MM.1S (cell line): ENCODE results near the gene TAPT1.

Source experiments
- DNase-seq: peaks from one replicate; pipeline ENCODE4 v3.0.0-alpha.2; 2015
- H2AFZ ChIP-seq: fragments of 300-600 bp; sonication (generic); 2 replicates; pipeline ENCODE4 v1.6.0; 2016; ENCODE audit warnings: antibody characterized with exemption, low read length
- H3F3A ChIP-seq: fragments of 300-600 bp; sonication (generic); 2 replicates; pipeline ENCODE4 v1.6.1; 2016; ENCODE audit warnings: mild to moderate bottlenecking, antibody characterized with exemption, low read length, moderate library complexity, mixed read lengths; ENCODE audit not compliant: insufficient read depth
- H3K27ac ChIP-seq: fragments of 300-600 bp; sonication (generic); 2 replicates; pipeline ENCODE4 v1.5.1; 2016; ENCODE audit warnings: mild to moderate bottlenecking, low read length
- H3K27me3 ChIP-seq: fragments of 300-600 bp; sonication (generic); replicated peaks from 2 replicates; pipeline ENCODE4 v1.6.0; 2016; ENCODE audit warnings: low read length; ENCODE audit not compliant: insufficient read depth
- H3K36me3 ChIP-seq: fragments of 300-600 bp; sonication (generic); replicated peaks from 2 replicates; pipeline ENCODE4 v1.6.1; 2016; ENCODE audit warnings: mild to moderate bottlenecking, low read length, mixed read lengths; ENCODE audit not compliant: insufficient read depth
- H3K4me1 ChIP-seq: fragments of 300-600 bp; sonication (generic); 2 replicates; pipeline ENCODE4 v1.6.1; 2016; ENCODE audit warnings: low read length, mixed read lengths
- H3K4me2 ChIP-seq: fragments of 300-600 bp; sonication (generic); 2 replicates; pipeline ENCODE4 v1.6.0; 2016; ENCODE audit warnings: low read depth, low read length
- H3K4me3 ChIP-seq: fragments of 300-600 bp; sonication (generic); 2 replicates; pipeline ENCODE4 v1.5.1; 2016; ENCODE audit warnings: low read length, mixed read lengths
- H3K79me2 ChIP-seq: fragments of 300-600 bp; sonication (generic); 2 replicates; pipeline ENCODE4 v1.6.1; 2016; ENCODE audit warnings: mixed run types, low read length, mixed read lengths
- H3K9ac ChIP-seq: fragments of 300-600 bp; sonication (generic); 2 replicates; pipeline ENCODE4 v1.6.1; 2016; ENCODE audit warnings: low read length, mixed read lengths
- H3K9me2 ChIP-seq: fragments of 300-600 bp; sonication (generic); replicated peaks from 2 replicates; pipeline ENCODE4 v1.6.1; 2016; ENCODE audit warnings: mild to moderate bottlenecking, low read length, mixed read lengths; ENCODE audit not compliant: insufficient read depth
- H3K9me3 ChIP-seq: fragments of 300-600 bp; sonication (generic); replicated peaks from 2 replicates; pipeline ENCODE4 v1.6.1; 2016; ENCODE audit warnings: mild to moderate bottlenecking, low read length, mixed read lengths; ENCODE audit not compliant: insufficient read depth
- H4K20me1 ChIP-seq: fragments of 300-600 bp; sonication (generic); 2 replicates; pipeline ENCODE4 v1.6.1; 2016; ENCODE audit warnings: mild to moderate bottlenecking, low read length, moderate library complexity, mixed read lengths; ENCODE audit not compliant: insufficient read depth
- EZH2 ChIP-seq: fragments of 300-600 bp; sonication (generic); optimal IDR thresholded peaks from 2 replicates; pipeline ENCODE3; 2017; ENCODE audit warnings: low read depth, mild to moderate bottlenecking, antibody characterized with exemption, low read length, mixed read lengths
- EZH2phosphoT487 ChIP-seq: fragments of 300-600 bp; sonication (generic); IDR thresholded peaks from 2 replicates; pipeline ENCODE4 v1.6.1; 2018; ENCODE audit warnings: antibody characterized with exemption, low read length
- TF ChIP-seq, protein P1 (sequence below): fragments of 300-600 bp; sonication (generic); IDR thresholded peaks from 2 replicates; pipeline ENCODE4 v1.5.1; 2016; ENCODE audit warnings: antibody characterized with exemption, low read length, mixed read lengths

The TAPT1 gene

DNA sequence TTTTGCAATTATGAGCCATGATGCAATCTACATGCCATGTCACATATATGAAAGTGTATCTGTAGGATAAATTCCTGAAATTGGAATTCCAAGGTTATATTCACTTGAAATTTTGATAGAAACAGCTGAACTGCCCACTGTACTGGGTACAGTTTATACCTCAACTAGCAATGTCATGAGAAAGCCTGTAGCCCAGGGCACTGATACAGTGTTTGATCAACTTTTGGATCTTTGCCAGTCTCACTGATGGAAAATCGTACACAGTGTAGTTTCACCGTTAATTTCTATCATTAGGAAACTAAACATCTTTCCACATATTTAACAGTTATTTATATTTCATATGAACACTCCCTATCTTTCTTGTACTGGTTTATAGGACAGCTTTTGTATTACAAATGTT, 34.2 kb downstream of the TAPT1 start:
- Histone ChIP-seq H3K4me1 (no peaks in the 10 kb centered on the region), H3F3A (no peaks in the 10 kb centered on the region), H3K4me2 (no peak overlapping the region), H3K9ac (no peak overlapping the region), H3K9me3 (no peaks in the 10 kb centered on the region), H3K9me2 (no peaks in the 10 kb centered on the region), H3K27me3 (no peaks in the 10 kb centered on the region), H4K20me1 (no peaks in the 10 kb centered on the region), H3K4me3 (no peak overlapping the region), H2AFZ (no peak overlapping the region), H3K79me2 (0 out of 2 replicates have a peak, but pooled peaks cover 7% of the 10 kb centered on the region), H3K27ac (no peak overlapping the region), H3K36me3 (no peaks in the 10 kb centered on the region; the same call in 1 of the 2 replicates)
- no peak for DNase-seq
- TF ChIP-seq, protein P1, sequence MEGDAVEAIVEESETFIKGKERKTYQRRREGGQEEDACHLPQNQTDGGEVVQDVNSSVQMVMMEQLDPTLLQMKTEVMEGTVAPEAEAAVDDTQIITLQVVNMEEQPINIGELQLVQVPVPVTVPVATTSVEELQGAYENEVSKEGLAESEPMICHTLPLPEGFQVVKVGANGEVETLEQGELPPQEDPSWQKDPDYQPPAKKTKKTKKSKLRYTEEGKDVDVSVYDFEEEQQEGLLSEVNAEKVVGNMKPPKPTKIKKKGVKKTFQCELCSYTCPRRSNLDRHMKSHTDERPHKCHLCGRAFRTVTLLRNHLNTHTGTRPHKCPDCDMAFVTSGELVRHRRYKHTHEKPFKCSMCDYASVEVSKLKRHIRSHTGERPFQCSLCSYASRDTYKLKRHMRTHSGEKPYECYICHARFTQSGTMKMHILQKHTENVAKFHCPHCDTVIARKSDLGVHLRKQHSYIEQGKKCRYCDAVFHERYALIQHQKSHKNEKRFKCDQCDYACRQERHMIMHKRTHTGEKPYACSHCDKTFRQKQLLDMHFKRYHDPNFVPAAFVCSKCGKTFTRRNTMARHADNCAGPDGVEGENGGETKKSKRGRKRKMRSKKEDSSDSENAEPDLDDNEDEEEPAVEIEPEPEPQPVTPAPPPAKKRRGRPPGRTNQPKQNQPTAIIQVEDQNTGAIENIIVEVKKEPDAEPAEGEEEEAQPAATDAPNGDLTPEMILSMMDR = no peak
- TF ChIP-seq EZH2 (no peak), EZH2phosphoT487 (no peak)

DNA sequence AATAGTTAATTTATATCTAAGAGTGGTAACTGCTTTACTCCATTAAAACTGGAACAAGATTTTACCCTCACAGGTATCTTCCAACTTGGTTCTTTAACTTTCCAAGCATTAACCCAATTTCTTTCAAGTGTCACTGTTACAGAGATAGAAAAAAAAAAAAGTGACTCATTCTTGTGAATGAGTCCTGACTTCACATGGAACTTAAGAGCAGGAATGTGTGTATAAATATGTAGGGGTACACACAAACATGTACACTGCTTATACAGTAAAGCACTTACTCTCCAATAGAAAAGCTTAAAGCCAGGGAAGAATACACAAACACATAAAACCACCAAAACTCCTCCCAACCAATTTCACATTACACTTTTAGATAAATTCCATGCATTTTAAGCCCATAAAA, 38.8 kb downstream of the TAPT1 start:
- no peaks in the 10 kb centered on the region; the same call in 1 of the 2 replicates for H3K36me3 ChIP-seq

DNA sequence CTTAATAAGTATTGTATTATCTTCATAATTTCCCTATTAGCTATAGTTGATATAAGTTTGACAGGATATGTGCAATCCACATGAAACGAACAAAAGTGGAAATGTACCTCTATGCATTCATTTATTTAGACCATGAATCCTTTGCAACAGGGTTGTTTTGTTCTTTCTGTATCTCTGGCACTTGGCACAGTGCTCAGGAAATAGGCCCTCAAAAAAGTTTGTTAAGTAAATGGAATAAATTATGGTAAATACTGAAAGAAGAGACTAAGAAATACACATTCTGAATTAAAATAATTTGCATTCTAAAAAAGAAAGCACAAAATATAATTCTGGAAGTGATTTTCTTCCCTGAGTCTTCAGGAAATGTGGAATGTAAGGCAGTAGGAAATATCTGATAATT, 39.3 kb downstream of the TAPT1 start:
- Histone ChIP-seq H3K9me2 (no peaks in the 10 kb centered on the region), H4K20me1 (no peaks in the 10 kb centered on the region), H3K36me3 (no peaks in the 10 kb centered on the region; the same call in 1 of the 2 replicates), H3K27me3 (no peaks in the 10 kb centered on the region), H3F3A (no peaks in the 10 kb centered on the region), H3K79me2 (no peaks in the 10 kb centered on the region), H3K4me1 (no peaks in the 10 kb centered on the region), H3K27ac (no peak overlapping the region), H3K4me2 (no peak overlapping the region), H3K4me3 (no peak overlapping the region), H3K9me3 (no peaks in the 10 kb centered on the region), H3K9ac (no peak overlapping the region), H2AFZ (no peak overlapping the region)
- no peak for DNase-seq
- no peak for TF ChIP-seq EZH2phosphoT487
- TF ChIP-seq, protein P1 = no peak
- no peak for TF ChIP-seq EZH2

More for the DNA sequence above, 38.8 kb downstream of the TAPT1 start:
- no peak overlapping the region for H3K4me3 ChIP-seq
- no peaks in the 10 kb centered on the region for H3K9me2 ChIP-seq
- no peaks in the 10 kb centered on the region for H3K4me1 ChIP-seq
- TF ChIP-seq, protein P1 = no peak
- no peak for TF ChIP-seq EZH2
- no peak for TF ChIP-seq EZH2phosphoT487
- H2AFZ ChIP-seq = no peak overlapping the region
- H4K20me1 ChIP-seq = no peaks in the 10 kb centered on the region
- no peak overlapping the region for H3K4me2 ChIP-seq
- no peak overlapping the region for H3K9ac ChIP-seq
- H3F3A ChIP-seq = no peaks in the 10 kb centered on the region
- no peak overlapping the region for H3K27ac ChIP-seq
- H3K27me3 ChIP-seq = no peaks in the 10 kb centered on the region
- no peaks in the 10 kb centered on the region for H3K79me2 ChIP-seq
- H3K9me3 ChIP-seq = no peaks in the 10 kb centered on the region
- DNase-seq = no peak
